Panc1 (cell line): ENCODE measurements around the gene WWTR1.

ENCODE experiments used
- POLR2AphosphoS5 ChIP-seq: IDR thresholded peaks from 2 replicates; pipeline ENCODE4 v1.6.1; 2012; ENCODE audit warnings: mild to moderate bottlenecking, low read depth, low read length, moderate library complexity
- REST ChIP-seq, 2 experiments: IDR thresholded peaks; 2 replicates each; pipeline ENCODE4 v1.6.1; 2011 to 2012; ENCODE audit warnings: low read depth in 2 of 2, control low read depth in 1 of 2, low read length in 1 of 2, mild to moderate bottlenecking in 1 of 2, moderate library complexity in 1 of 2; ENCODE audit not compliant: insufficient read depth in 1 of 2
- SIN3A ChIP-seq: IDR thresholded peaks from 2 replicates; pipeline ENCODE4 v1.6.1; 2012; ENCODE audit warnings: low read depth, mild to moderate bottlenecking, low read length, moderate library complexity, borderline replicate concordance; ENCODE audit not compliant: insufficient read depth
- TCF7L2 ChIP-seq: IDR thresholded peaks from 2 replicates; pipeline ENCODE4 v1.6.1; 2011; ENCODE audit warnings: mild to moderate bottlenecking, low read depth, low read length, inconsistent platforms
- TF ChIP-seq, protein P1 (sequence below): fragments of 450-650 bp; IDR thresholded peaks from 2 replicates; pipeline ENCODE4 v1.5.1; 2017; ENCODE audit warnings: mild to moderate bottlenecking

DNA sequence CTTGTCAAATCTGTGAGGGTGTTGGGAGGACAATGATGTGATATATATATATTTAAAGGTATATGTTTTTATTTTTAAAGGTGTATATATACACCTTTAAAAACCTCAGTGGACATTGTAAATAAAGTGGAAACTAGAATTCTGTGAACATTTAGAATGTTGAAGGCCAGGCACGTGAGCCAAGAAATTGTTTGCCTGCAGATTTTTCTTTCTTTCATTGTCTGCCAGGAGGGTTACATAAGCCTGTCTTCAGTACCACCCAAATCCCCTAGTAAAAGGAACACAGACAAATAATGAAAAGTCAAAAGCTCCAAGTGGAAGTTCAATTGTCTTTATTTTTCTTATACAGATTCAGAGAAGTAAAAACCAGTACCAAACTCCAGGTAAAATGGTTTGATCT, 140.9 kb downstream of the WWTR1 start:
- TF ChIP-seq, protein P1, sequence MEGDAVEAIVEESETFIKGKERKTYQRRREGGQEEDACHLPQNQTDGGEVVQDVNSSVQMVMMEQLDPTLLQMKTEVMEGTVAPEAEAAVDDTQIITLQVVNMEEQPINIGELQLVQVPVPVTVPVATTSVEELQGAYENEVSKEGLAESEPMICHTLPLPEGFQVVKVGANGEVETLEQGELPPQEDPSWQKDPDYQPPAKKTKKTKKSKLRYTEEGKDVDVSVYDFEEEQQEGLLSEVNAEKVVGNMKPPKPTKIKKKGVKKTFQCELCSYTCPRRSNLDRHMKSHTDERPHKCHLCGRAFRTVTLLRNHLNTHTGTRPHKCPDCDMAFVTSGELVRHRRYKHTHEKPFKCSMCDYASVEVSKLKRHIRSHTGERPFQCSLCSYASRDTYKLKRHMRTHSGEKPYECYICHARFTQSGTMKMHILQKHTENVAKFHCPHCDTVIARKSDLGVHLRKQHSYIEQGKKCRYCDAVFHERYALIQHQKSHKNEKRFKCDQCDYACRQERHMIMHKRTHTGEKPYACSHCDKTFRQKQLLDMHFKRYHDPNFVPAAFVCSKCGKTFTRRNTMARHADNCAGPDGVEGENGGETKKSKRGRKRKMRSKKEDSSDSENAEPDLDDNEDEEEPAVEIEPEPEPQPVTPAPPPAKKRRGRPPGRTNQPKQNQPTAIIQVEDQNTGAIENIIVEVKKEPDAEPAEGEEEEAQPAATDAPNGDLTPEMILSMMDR: no peak
- TF ChIP-seq REST (IDR thresholded peaks at IDR 0.05; ENCODE audit: insufficient read depth in 1 of 2, low read depth in 2 of 2, low read length in 1 of 2): no peak
- TF ChIP-seq POLR2AphosphoS5: no peak
- no peak for TF ChIP-seq SIN3A
- TF ChIP-seq TCF7L2: no peak
